Breast epithelium (tissue), 4 donors: ENCODE results near the gene SETBP1. TPM values are rescaled to one million over a fixed set of nuclear protein-coding genes. Genes with fewer than 3 reads are reported as not detected.
A peak's percentile ranks its signal among the peaks of the same experiment; 100 is the strongest.

Experiments
- DNase-seq, 2 donors: peaks; one replicate each; pipeline ENCODE4 v3.0.0-alpha.2; 2019; ENCODE audit warnings: low spot score in 2 of 2
- H3K27ac ChIP-seq, 2 donors: fragments of 200-600 bp; sonication (generic) in 1 of 2; one replicate each; pipeline ENCODE4 v1.5.1; 2016 to 2019; ENCODE audit warnings: mild to moderate bottlenecking in 1 of 2
- H3K27me3 ChIP-seq, 2 donors: fragments of 200-600 bp; sonication (generic) in 1 of 2; one replicate each; pipeline versions ENCODE4 v1.5.1 to v1.6.0; 2017 to 2019; ENCODE audit warnings: control low read depth in 1 of 2, mild to moderate bottlenecking in 1 of 2
- H3K36me3 ChIP-seq: fragments of 200-600 bp; one replicate; pipeline ENCODE4 v1.5.1; 2019
- H3K4me1 ChIP-seq, 2 donors: fragments of 200-600 bp; sonication (generic); one replicate each; pipeline ENCODE4 v1.5.1; 2016 to 2019; ENCODE audit warnings: control low read depth in 1 of 2
- H3K4me3 ChIP-seq, 3 donors: fragments of 200-600 bp; sonication (generic); 1 replicate in 2 of 3; 2 replicates in 1 of 3; pipeline ENCODE4 v1.5.1; 2016 to 2019; ENCODE audit warnings: mild to moderate bottlenecking in 3 of 3, moderate library complexity in 2 of 3
- H3K9me3 ChIP-seq, 2 donors: fragments of 200-600 bp; sonication (generic) in 1 of 2; one replicate each; pipeline ENCODE4 v1.5.1; 2016 to 2019; ENCODE audit warnings: control low read depth in 1 of 2
- POLR2A ChIP-seq: fragments of 450-650 bp; IDR thresholded peaks from one replicate; pipeline ENCODE4 v1.6.1; 2016; ENCODE audit warnings: antibody characterized with exemption, mild to moderate bottlenecking, moderate library complexity
- POLR2AphosphoS5 ChIP-seq, 3 donors: sonication (generic); formaldehyde crosslinking; IDR thresholded peaks; one replicate each; pipeline ENCODE4 v1.6.1; 2017; ENCODE audit warnings: antibody characterized with exemption in 3 of 3
- intact Hi-C: fragments of 100-400 bp; cut with DNase I; formaldehyde crosslinking; loops from one replicate; pipeline ENCODE4 v1.15.1; 2023; ENCODE audit warnings: low total_unique reads
- total RNA-seq, 3 donors: library from RNA; depleted of rRNA; stranded (reverse); fragments of >200 nt; gene quantifications; one replicate each; pipeline ENCODE4 v1.1.0, GENCODE V29; 2016
- TF ChIP-seq, protein P1 (sequence below), 3 donors: fragments of 450-650 bp; IDR thresholded peaks; one replicate each; pipeline ENCODE4 v1.5.1; 2016 to 2017; ENCODE audit warnings: antibody characterized with exemption in 3 of 3, mild to moderate bottlenecking in 3 of 3, moderate library complexity in 3 of 3

The SETBP1 gene
- total RNA-seq, 3 donors from 2014 or later = 26.2 to 40.1 (median 37.0) TPM

DNA sequence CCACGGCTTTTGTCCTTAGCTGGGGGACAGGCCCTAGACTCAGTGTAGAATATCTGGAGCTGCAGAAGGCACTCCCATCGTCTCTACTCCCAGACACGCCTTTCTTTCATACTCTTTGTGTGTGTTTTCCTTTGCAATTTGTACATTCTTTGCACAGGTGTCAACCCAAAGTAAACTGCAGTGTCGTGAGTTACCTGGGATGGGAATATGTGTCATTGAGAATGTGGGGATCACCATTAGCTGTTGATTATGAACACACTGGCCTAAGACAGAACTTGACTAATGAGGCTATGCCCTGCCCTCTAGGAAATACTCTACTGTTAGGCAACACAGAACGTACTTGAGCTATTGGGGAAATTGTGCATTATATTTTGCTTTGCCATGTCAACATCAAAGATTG lies 233.3 kb downstream of the SETBP1 start:
- no peaks in the 10 kb centered on the region for H3K9me3 ChIP-seq
- no peaks in the 10 kb centered on the region for H3K36me3 ChIP-seq
- H3K27ac ChIP-seq = no peak overlapping the region
- peaks cover 0 to 4% of the 10 kb centered on the region in 2 donors for H3K4me1 ChIP-seq
- no peak overlapping the region for H3K4me3 ChIP-seq
- DNase-seq = no peak
- TF ChIP-seq POLR2AphosphoS5 (IDR thresholded peaks at IDR 0.05) = no peak
- TF ChIP-seq, protein P1, sequence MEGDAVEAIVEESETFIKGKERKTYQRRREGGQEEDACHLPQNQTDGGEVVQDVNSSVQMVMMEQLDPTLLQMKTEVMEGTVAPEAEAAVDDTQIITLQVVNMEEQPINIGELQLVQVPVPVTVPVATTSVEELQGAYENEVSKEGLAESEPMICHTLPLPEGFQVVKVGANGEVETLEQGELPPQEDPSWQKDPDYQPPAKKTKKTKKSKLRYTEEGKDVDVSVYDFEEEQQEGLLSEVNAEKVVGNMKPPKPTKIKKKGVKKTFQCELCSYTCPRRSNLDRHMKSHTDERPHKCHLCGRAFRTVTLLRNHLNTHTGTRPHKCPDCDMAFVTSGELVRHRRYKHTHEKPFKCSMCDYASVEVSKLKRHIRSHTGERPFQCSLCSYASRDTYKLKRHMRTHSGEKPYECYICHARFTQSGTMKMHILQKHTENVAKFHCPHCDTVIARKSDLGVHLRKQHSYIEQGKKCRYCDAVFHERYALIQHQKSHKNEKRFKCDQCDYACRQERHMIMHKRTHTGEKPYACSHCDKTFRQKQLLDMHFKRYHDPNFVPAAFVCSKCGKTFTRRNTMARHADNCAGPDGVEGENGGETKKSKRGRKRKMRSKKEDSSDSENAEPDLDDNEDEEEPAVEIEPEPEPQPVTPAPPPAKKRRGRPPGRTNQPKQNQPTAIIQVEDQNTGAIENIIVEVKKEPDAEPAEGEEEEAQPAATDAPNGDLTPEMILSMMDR (IDR thresholded peaks at IDR 0.05) = no peak
- TF ChIP-seq POLR2A = no peak
- intact Hi-C loops = no loop called here
- H3K27me3 ChIP-seq = no peaks in the 10 kb centered on the region

GRCh38 chr18:44915213-44915612 lies 234.5 kb downstream of the SETBP1 start:
- no peaks in the 10 kb centered on the region for H3K27me3 ChIP-seq
- TF ChIP-seq, protein P1 (IDR thresholded peaks at IDR 0.05) = no peak
- no peak for TF ChIP-seq POLR2A
- TF ChIP-seq POLR2AphosphoS5 (IDR thresholded peaks at IDR 0.05) = no peak
- intact Hi-C loops = no loop called here
- no peak for DNase-seq
- H3K36me3 ChIP-seq = no peaks in the 10 kb centered on the region
- H3K4me1 ChIP-seq = peaks cover 0 to 4% of the 10 kb centered on the region in 2 donors
- H3K27ac ChIP-seq = no peak overlapping the region
- H3K9me3 ChIP-seq = no peaks in the 10 kb centered on the region
- H3K4me3 ChIP-seq = no peak overlapping the region

GRCh38 chr18:44915661-44916060 lies 235.0 kb downstream of the SETBP1 start:
- Histone ChIP-seq H3K27ac (no peak overlapping the region), H3K4me3 (no peak overlapping the region), H3K4me1 (peaks cover 0 to 4% of the 10 kb centered on the region in 2 donors), H3K36me3 (no peaks in the 10 kb centered on the region), H3K9me3 (no peaks in the 10 kb centered on the region), H3K27me3 (no peaks in the 10 kb centered on the region)
- TF ChIP-seq POLR2A = no peak
- TF ChIP-seq, protein P1 (IDR thresholded peaks at IDR 0.05) = no peak
- no peak for DNase-seq
- intact Hi-C loops = no loop called here

GRCh38 chr18:44916429-44917207 lies 235.9 kb downstream of the SETBP1 start:
- Histone ChIP-seq H3K36me3 (no peaks in the 10 kb centered on the region), H3K27me3 (no peaks in the 10 kb centered on the region), H3K4me1 (peaks cover 0 to 4% of the 10 kb centered on the region in 2 donors), H3K9me3 (no peaks in the 10 kb centered on the region), H3K4me3 (no peak overlapping the region), H3K27ac (no peak overlapping the region)
- intact Hi-C loops = no loop called here
- DNase-seq = no peak
- no peak for TF ChIP-seq POLR2A

- no peaks in the 10 kb centered on the region for H3K9me3 ChIP-seq
- H3K4me3 ChIP-seq = no peak overlapping the region
- no peaks in the 10 kb centered on the region for H3K36me3 ChIP-seq
- H3K27me3 ChIP-seq = no peaks in the 10 kb centered on the region
- DNase-seq = no peak
- TF ChIP-seq, protein P1 (IDR thresholded peaks at IDR 0.05) = no peak
- TF ChIP-seq POLR2AphosphoS5 (IDR thresholded peaks at IDR 0.05) (no peak), POLR2A (no peak)
- peaks cover 0 to 4% of the 10 kb centered on the region in 2 donors for H3K4me1 ChIP-seq
- H3K27ac ChIP-seq = peak overlapping the region in 1 of 2 donors; percentile 11
- intact Hi-C loops = no loop called here
Observed at GRCh38 chr18:44917216-44918141, 236.8 kb downstream of the SETBP1 start.
